IPS-20b (cell line): ENCODE results near the gene CTNS.

Experiments used
- H3K27ac ChIP-seq: one replicate; pipeline ENCODE4 v1.5.1; 2013; ENCODE audit warnings: low read length
- H3K27me3 ChIP-seq: 2 replicates; pipeline ENCODE4 v1.6.1; 2013; ENCODE audit warnings: mild to moderate bottlenecking, low read length, inconsistent platforms; ENCODE audit not compliant: insufficient read depth
- H3K36me3 ChIP-seq: 2 replicates; pipeline ENCODE4 v1.6.1; 2013; ENCODE audit warnings: low read depth, mild to moderate bottlenecking, inconsistent platforms, low read length, moderate library complexity; ENCODE audit not compliant: insufficient read depth
- H3K4me1 ChIP-seq: 2 replicates; pipeline ENCODE4 v1.6.1; 2013; ENCODE audit warnings: mild to moderate bottlenecking, control low read depth, inconsistent platforms, low read length, moderate library complexity; ENCODE audit not compliant: insufficient read depth
- H3K4me3 ChIP-seq: 2 replicates; pipeline ENCODE4 v1.5.1; 2013; ENCODE audit warnings: mild to moderate bottlenecking, low read length, inconsistent platforms
- H3K9ac ChIP-seq: 2 replicates; pipeline ENCODE4 v1.6.1; 2013; ENCODE audit warnings: low read depth, mild to moderate bottlenecking, inconsistent platforms, low read length, moderate library complexity
- H3K9me3 ChIP-seq: 2 replicates; pipeline ENCODE4 v1.6.1; 2013; ENCODE audit warnings: mild to moderate bottlenecking, low read depth, low read length, inconsistent platforms; ENCODE audit not compliant: insufficient read depth

Gene CTNS

DNA sequence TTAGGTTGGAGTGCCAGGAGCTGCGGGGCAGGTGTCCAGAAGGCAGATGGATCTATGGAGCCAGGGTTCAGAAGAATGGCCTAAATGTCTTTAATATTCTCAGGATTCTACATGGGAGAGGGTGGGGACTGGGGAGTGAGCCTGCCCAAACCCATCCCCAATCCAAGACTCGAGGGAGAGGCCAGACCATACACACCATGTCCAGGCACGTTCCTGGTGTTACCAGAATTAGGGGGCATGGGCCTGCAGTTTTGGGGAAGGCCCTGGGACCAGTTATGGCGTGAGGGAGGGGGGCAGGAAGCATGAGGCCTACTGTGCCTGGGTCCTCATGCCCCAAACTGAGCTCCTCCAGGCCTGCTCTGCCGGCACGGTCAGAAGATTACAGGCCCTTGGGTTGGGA lies 30.0 kb downstream of the CTNS start:
- H3K27ac ChIP-seq = no peak overlapping the region
- peaks cover 32% of the 10 kb centered on the region for H3K36me3 ChIP-seq
- H3K9me3 ChIP-seq = no peaks in the 10 kb centered on the region
- H3K4me1 ChIP-seq = 0 out of 2 replicates have a peak, but pooled peaks cover 2% of the 10 kb centered on the region
- H3K9ac ChIP-seq = no peak overlapping the region
- H3K27me3 ChIP-seq = no peaks in the 10 kb centered on the region
- no peak overlapping the region for H3K4me3 ChIP-seq

DNA sequence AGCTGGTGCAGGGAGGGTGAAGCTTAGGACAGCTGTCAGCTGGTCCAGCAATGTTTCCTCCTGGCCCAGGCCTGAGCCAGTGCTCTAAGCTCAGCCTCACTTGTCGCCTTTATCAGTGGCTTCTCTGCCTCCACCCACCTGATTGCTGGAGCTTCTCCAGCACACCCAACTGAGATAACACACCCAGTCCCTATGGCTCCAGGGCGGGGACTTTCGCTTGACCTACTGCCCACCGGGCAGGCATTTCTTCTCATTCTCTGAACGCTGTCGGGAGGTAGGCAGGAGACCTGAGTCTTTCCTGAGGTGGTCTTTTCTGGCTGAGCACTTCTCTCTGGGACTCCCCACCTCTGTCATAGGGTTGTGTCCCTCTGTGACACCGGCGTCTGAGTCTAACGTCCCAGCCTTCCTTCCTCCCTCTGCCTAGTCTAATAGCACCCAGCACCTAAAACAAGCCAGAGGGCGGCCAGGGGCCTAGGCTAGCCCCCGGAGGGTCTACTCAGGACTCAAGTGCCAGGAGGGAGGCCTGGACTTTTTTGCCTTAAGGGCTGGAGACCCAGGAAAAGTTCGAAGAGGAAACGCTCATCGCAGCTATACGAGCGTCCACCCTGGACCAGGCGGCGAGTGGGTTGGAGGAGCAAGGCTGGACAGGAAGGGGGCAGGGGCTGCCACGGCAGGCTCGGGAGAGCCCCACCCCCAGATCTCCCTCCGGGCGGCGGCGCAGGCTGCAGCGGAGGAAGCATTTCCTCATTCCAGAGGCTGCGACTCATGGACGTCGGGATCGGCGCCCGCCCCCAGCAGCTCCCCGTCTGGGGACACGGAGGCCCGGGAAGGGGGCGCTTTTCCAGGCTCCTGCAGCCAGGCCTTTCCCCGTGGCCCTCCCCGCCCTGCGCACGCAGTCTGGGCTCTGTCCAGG lies 31.1 kb downstream of the CTNS start:
- Histone ChIP-seq H3K9me3 (no peaks in the 10 kb centered on the region), H3K36me3 (peaks cover 32% of the 10 kb centered on the region), H3K27ac (peak overlapping the region; percentile 42), H3K27me3 (no peaks in the 10 kb centered on the region), H3K9ac (peak overlapping the region; percentile 90), H3K4me1 (0 out of 2 replicates have a peak, but pooled peaks cover 2% of the 10 kb centered on the region), H3K4me3 (peak overlapping the region; percentile 96)

DNA sequence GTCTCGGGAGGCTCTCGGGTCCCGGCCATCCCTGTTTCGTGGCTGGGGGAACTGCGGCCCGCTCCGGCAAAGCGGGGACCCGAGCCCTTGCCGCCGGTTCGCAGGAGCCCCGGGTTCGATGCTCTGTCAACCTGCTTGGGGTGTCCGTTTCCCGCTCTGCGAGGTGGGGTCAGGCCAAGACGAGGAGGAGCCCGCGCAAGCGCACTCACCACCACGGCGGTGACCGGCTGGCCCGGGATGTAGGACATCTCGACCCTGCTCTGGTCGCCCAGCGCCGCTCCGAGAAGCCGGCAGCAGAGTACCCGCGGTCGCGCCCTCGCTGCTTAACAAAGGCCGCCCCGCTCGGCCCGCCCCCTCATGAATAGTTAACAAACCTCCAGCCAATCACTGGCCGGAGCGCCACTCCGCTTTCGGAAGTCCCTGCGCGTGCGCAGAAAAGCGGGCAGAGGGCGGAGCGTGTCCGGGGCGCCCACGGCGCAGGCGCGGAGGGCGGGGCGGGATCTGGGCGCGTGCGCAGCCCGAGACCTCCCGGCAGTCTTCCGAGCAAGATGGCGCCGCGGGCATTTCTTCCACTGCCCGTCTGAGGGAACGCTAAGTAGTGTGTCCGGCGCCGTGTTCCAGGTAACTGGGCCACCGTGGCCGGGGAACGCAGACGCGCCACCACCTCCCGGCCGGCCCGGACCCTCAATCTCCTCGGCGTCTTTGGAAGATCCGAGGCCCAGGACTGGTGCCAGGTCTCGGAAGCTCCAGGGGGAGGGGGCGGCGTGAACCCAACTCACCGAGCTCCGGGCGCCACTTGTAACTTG lies 31.9 kb downstream of the CTNS start, which contains the start of the genes EMC6 and TAX1BP3:
Gene EMC6, plus strand, starts transcription at position 534 of the 806 bp plus-strand sequence. CDS start 335 bp downstream, outside the sequence.
Gene TAX1BP3, minus strand, starts transcription at position 300 of the 806 bp plus-strand sequence. Its CDS starts 52 bp downstream, at position 248.
- 0 out of 2 replicates have a peak, but pooled peaks cover 2% of the 10 kb centered on the region for H3K4me1 ChIP-seq
- peak within 1 kb of the TSS; percentile 50 for H3K27ac ChIP-seq
- peaks cover 24% of the 10 kb centered on the region for H3K36me3 ChIP-seq
- peak within 1 kb of the TSS; percentile 96 for H3K4me3 ChIP-seq
- no peaks in the 10 kb centered on the region for H3K27me3 ChIP-seq
- peak within 1 kb of the TSS; percentile 95 for H3K9ac ChIP-seq
- H3K9me3 ChIP-seq = no peaks in the 10 kb centered on the region

DNA sequence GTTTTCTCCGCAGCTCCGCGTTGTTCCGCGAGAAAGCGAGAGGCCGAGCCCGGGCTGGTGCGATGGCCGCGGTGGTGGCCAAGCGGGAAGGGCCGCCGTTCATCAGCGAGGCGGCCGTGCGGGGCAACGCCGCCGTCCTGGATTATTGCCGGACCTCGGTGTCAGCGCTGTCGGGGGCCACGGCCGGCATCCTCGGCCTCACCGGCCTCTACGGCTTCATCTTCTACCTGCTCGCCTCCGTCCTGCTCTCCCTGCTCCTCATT lies 32.5 kb downstream of the CTNS start:
- H3K4me1 ChIP-seq = 0 out of 2 replicates have a peak, but pooled peaks cover 2% of the 10 kb centered on the region
- H3K9me3 ChIP-seq = no peaks in the 10 kb centered on the region
- no peaks in the 10 kb centered on the region for H3K27me3 ChIP-seq
- peak overlapping the region; percentile 96 for H3K4me3 ChIP-seq
- peak overlapping the region; percentile 50 for H3K27ac ChIP-seq
- peaks cover 18% of the 10 kb centered on the region for H3K36me3 ChIP-seq
- peak overlapping the region; percentile 95 for H3K9ac ChIP-seq

DNA sequence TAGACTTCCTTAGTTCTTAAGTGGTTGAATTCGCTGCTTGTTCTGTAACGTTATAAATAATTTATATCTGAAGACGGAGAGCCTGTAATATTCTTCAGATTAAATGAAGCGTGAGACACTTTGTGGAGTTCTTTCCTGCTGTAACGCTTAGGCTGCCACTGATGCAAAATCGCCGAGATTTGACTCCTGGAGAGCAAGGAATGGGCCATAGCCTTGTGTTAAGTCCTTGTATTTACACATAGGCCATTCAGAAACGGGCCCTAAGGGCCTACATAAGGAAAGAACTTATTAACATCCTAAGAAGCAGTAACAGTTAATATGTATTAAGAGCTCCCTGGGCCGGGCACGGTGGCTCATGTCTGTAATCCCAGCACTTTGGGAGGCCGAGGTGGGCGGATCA lies 33.0 kb downstream of the CTNS start:
- Histone ChIP-seq H3K9me3 (no peaks in the 10 kb centered on the region), H3K27ac (no peak overlapping the region)

DNA sequence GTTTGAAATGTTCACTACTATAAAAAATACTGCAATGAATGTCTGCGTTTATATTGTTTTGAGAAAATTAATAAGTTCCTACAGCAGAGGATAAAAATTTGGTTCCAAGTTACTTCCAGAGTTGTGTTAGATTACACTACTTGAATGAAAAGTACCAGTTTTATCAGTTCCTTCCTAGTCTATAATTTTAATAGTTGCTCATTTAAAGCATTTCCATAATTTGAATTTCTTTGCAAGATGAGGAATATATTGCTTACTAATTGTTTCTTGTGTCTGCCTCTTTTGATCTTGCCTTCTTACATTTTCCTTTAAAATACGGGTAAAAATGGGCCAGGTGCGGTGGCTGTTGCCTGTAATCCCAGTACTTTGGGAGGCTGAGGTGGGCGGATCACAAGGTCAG lies 36.0 kb downstream of the CTNS start:
- no peaks in the 10 kb centered on the region for H3K27me3 ChIP-seq
- no peaks in the 10 kb centered on the region for H3K9me3 ChIP-seq
- H3K4me3 ChIP-seq = no peak overlapping the region
- peaks cover 9% of the 10 kb centered on the region; the same call in 1 of the 2 replicates for H3K36me3 ChIP-seq
- no peak overlapping the region for H3K9ac ChIP-seq
- H3K27ac ChIP-seq = no peak overlapping the region
- H3K4me1 ChIP-seq = no peaks in the 10 kb centered on the region

More for the DNA sequence above, 33.0 kb downstream of the CTNS start:
- Histone ChIP-seq H3K9ac (peak overlapping the region; percentile 95), H3K4me3 (peak overlapping the region; percentile 96), H3K36me3 (peaks cover 13% of the 10 kb centered on the region), H3K27me3 (no peaks in the 10 kb centered on the region), H3K4me1 (0 out of 2 replicates have a peak, but pooled peaks cover 2% of the 10 kb centered on the region)

DNA sequence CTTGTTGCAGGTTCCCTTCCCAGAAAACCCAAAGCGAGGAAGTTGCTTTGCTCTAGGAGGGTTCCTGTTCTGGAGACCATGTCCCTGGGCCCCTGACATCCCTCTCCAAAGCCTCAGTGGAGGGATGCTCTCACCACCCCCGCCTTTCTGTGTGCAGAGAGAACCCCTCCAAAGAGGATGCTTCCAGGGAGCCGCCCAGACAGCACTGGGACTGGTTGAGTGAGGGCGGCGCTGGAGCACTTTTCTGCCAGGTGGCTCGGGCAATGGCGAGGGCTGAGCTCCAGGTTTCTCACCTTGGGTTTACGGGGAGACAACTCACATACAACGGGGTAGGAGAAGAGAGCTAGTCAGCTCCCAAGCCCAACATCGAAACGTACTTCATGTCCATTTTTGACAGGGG lies 39.3 kb downstream of the CTNS start:
- Histone ChIP-seq H3K36me3 (no peaks in the 10 kb centered on the region), H3K4me1 (no peaks in the 10 kb centered on the region)

DNA sequence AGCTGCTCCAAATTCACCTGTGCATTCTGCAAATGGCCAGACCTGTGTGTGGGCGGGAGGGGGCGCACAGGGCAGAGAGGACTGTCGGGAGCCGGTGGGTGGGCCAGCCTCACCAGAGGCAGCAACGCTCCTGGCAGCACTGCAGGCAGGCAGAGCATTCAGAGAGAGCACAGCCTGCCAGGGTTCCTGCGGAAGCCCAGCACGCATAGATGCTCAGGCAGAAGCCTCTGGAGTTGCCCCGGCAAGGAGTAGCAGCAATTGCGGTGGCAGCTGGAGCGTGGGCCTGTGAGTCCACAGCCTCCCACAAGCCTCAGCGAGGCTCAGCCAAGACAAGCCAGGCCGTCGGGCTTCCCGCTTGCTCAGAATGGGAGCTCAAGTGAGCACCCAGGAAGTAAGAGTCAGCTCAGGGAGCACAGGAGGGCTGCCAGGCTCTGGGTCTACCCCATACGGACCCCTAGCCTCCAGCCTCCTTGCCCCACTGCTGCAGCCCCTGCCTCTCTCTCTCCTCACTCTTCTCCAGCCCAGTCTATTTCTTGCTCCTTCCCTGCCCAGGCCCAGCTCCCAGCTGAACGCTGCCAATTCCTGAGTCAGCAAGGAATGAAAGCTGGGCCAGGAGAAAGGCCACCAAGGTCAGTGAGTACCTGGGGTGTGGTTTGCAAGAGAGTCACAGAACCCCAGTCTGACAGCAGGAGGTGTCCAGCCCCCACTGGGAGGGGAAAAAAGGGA lies 41.7 kb downstream of the CTNS start:
- H3K9me3 ChIP-seq = no peaks in the 10 kb centered on the region
- H3K27me3 ChIP-seq = no peaks in the 10 kb centered on the region
- no peaks in the 10 kb centered on the region for H3K36me3 ChIP-seq
- no peak overlapping the region for H3K27ac ChIP-seq
- H3K9ac ChIP-seq = no peak overlapping the region
- H3K4me1 ChIP-seq = no peaks in the 10 kb centered on the region
- no peak overlapping the region for H3K4me3 ChIP-seq

More for the DNA sequence above, 39.3 kb downstream of the CTNS start:
- H3K27me3 ChIP-seq = no peaks in the 10 kb centered on the region
- H3K4me3 ChIP-seq = no peak overlapping the region
- no peaks in the 10 kb centered on the region for H3K9me3 ChIP-seq
- H3K9ac ChIP-seq = no peak overlapping the region
- no peak overlapping the region for H3K27ac ChIP-seq

DNA sequence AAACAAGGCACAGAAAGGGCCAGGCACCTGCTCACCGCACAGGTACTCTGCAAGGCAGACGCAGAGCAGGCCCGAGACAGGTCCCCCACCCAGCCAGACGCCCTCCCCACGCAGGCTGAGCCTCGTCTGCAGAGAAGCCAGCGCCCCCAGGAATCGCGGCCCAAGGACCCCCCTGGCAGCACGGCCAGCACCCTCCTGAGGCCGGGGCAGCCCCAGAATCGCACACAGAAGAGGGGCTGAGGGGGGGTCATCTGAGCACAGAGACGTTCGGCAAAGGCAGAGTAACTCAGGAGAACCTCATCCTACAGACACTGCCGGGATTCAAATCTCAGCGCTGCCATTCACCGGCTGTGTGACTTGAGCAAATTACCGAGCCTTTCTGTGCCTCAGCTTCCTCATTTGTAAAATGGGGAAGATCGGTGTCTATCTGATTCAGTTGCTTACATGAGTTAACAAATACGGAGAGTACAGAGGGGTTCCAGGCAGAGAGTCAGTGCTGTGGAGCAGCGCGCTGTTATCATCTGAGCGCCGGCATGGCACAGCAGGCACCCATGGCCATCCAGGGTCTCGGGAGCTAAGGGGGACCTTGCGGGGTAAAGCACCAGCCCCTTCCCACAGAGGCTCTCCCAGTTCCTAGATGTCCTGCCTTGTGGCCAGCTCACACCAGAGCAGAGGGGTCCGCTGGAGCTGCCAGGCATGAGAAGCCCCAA lies 42.4 kb downstream of the CTNS start:
- H3K27me3 ChIP-seq = no peaks in the 10 kb centered on the region
- H3K9ac ChIP-seq = no peak overlapping the region
- H3K36me3 ChIP-seq = no peaks in the 10 kb centered on the region
- H3K4me3 ChIP-seq = no peak overlapping the region
- no peaks in the 10 kb centered on the region for H3K9me3 ChIP-seq
- no peaks in the 10 kb centered on the region for H3K4me1 ChIP-seq
- H3K27ac ChIP-seq = no peak overlapping the region

DNA sequence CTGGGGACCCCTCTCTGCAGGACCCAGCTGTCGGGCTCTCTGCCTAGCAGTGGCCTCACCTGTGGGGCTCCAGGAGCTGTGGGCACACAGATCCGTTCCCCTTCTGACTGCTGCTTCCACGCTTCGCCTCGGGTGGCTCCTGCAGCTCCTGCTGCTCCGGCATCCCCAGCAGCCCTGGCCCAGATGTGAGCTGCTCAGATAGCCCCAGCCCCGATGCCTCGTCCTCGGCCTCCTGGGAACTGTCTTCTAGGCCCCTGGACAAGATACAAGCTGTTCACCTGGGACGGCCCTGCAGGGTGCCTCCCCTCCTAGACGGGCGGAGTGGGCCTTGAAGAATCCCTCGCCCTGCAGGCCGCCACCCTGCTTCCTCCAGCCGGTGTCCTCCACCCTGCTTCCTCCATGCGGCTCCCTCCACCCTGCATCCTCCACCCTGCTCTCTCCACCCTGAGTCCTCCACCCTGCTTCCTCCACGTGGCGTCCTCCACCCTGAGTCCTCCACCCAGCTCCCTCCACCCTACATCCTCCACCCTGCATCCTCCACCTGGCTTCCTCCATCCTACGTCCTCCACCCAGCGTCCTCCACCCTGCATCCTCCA lies 43.1 kb downstream of the CTNS start:
- no peaks in the 10 kb centered on the region for H3K9me3 ChIP-seq
- no peaks in the 10 kb centered on the region for H3K4me1 ChIP-seq
- no peak overlapping the region for H3K4me3 ChIP-seq
- no peaks in the 10 kb centered on the region for H3K36me3 ChIP-seq
- no peak overlapping the region for H3K27ac ChIP-seq
- no peak overlapping the region for H3K9ac ChIP-seq
- no peaks in the 10 kb centered on the region for H3K27me3 ChIP-seq
